ENCODE measurements around the gene EFCC1.

EFCC1 gene

GRCh38 chr3:129001101-129001805 is at the start of gene EFCC1:
Gene EFCC1 (plus strand): TSS chr3:129001304. CDS start chr3:129001629, 325 bp downstream.
- Histone ChIP-seq H3K4me2 (ENCODE audit: low read depth, low read length, poor library complexity, severe bottlenecking) (no peak within 1 kb of the TSS), H3K79me2 (ENCODE audit: insufficient read depth, low read length) (no peaks in the 10 kb centered on the region), H3F3A (ENCODE audit: insufficient read depth) (no peaks in the 10 kb centered on the region), H3K9me2 (replicated peaks; ENCODE audit: insufficient read depth, low read length) (no peaks in the 10 kb centered on the region), H3K36me3 (ENCODE audit: low read length) (no peaks in the 10 kb centered on the region), H2AFZ (ENCODE audit: low read depth, low read length, severe bottlenecking) (no peak within 1 kb of the TSS), H3K9me3 (ENCODE audit: insufficient read depth, low read length) (no peaks in the 10 kb centered on the region), H3K27ac (ENCODE audit: low read depth, low read length) (no peak within 1 kb of the TSS), H4K20me1 (ENCODE audit: low read depth, low read length) (no peaks in the 10 kb centered on the region), H3K4me3 (ENCODE audit: insufficient read depth, low read length, poor library complexity, severe bottlenecking) (no peak within 1 kb of the TSS), H3K27me3 (ENCODE audit: low read length) (no peaks in the 10 kb centered on the region), H3K9ac (ENCODE audit: low read length) (no peak within 1 kb of the TSS)
- TF ChIP-seq CTCF (IDR thresholded peaks at IDR 0.05; ENCODE audit: insufficient read depth, low read length, poor library complexity, severe bottlenecking) (no peak), EZH2phosphoT487 (conservative IDR thresholded peaks at IDR 0.05; ENCODE audit: low read length) (no peak)

- H3K4me2 ChIP-seq (ENCODE audit: low read depth, low read length, poor library complexity, severe bottlenecking): no peak overlapping the region
- no peak overlapping the region for H3K9ac ChIP-seq (ENCODE audit: low read length)
- peaks cover 7% of the 10 kb centered on the region; the same call in 1 of the 2 replicates for H3K9me3 ChIP-seq (ENCODE audit: insufficient read depth, low read length)
- no peaks in the 10 kb centered on the region for H3K9me2 ChIP-seq (replicated peaks; ENCODE audit: insufficient read depth, low read length)
- H3K79me2 ChIP-seq (ENCODE audit: insufficient read depth, low read length): no peaks in the 10 kb centered on the region
- H3K27ac ChIP-seq (ENCODE audit: low read depth, low read length): no peak overlapping the region
- no peak overlapping the region for H3K4me3 ChIP-seq (ENCODE audit: insufficient read depth, low read length, poor library complexity, severe bottlenecking)
- no peaks in the 10 kb centered on the region for H3K36me3 ChIP-seq (ENCODE audit: low read length)
- H3K27me3 ChIP-seq (ENCODE audit: low read length): no peaks in the 10 kb centered on the region
- H2AFZ ChIP-seq (ENCODE audit: low read depth, low read length, severe bottlenecking): no peak overlapping the region
- no peaks in the 10 kb centered on the region for H4K20me1 ChIP-seq (ENCODE audit: low read depth, low read length)
- TF ChIP-seq CTCF (IDR thresholded peaks at IDR 0.05; ENCODE audit: insufficient read depth, low read length, poor library complexity, severe bottlenecking) (no peak), EZH2phosphoT487 (conservative IDR thresholded peaks at IDR 0.05; ENCODE audit: low read length) (no peak)
- no peaks in the 10 kb centered on the region for H3F3A ChIP-seq (ENCODE audit: insufficient read depth)
These were observed 44.7 kb upstream of the EFCC1 start for GRCh38 chr3:128956440-128956839.

GRCh38 chr3:128965280-128965679 is 35.8 kb upstream of the EFCC1 start:
- Histone ChIP-seq H3K9ac (ENCODE audit: low read length) (no peak overlapping the region), H3K4me3 (ENCODE audit: insufficient read depth, low read length, poor library complexity, severe bottlenecking) (no peak overlapping the region), H3K27me3 (ENCODE audit: low read length) (no peaks in the 10 kb centered on the region), H3K27ac (ENCODE audit: low read depth, low read length) (no peak overlapping the region), H3F3A (ENCODE audit: insufficient read depth) (no peaks in the 10 kb centered on the region), H3K9me2 (replicated peaks; ENCODE audit: insufficient read depth, low read length) (no peaks in the 10 kb centered on the region), H3K36me3 (ENCODE audit: low read length) (no peaks in the 10 kb centered on the region), H3K9me3 (ENCODE audit: insufficient read depth, low read length) (no peaks in the 10 kb centered on the region), H3K4me2 (ENCODE audit: low read depth, low read length, poor library complexity, severe bottlenecking) (no peak overlapping the region), H3K79me2 (ENCODE audit: insufficient read depth, low read length) (no peaks in the 10 kb centered on the region), H4K20me1 (ENCODE audit: low read depth, low read length) (no peaks in the 10 kb centered on the region), H2AFZ (ENCODE audit: low read depth, low read length, severe bottlenecking) (no peak overlapping the region)
- no peak for TF ChIP-seq CTCF (IDR thresholded peaks at IDR 0.05; ENCODE audit: insufficient read depth, low read length, poor library complexity, severe bottlenecking)
- TF ChIP-seq EZH2phosphoT487 (conservative IDR thresholded peaks at IDR 0.05; ENCODE audit: low read length): no peak
